ENCODE measurements around the gene ERC2. TPM values are rescaled to one million over a fixed set of nuclear protein-coding genes. Genes with fewer than 3 reads are reported as not detected.

The ERC2 gene
- total and polyA plus RNA-seq, 7 donors: 0.52 to 5.7 (median 1.2) TPM; not detected in 2

GRCh38 chr3:56297281-56297840, 170.9 kb downstream of the ERC2 start:
- no peaks in the 10 kb centered on the region for H3K36me3 ChIP-seq
- intact Hi-C loops (cut with DNase I): no loop called here
- WGBS, 2 donors: 70 to 82% methylated on average over 3 of the region's 3 CpGs
- H3K4me1 ChIP-seq: no peaks in the 10 kb centered on the region
- TF ChIP-seq EP300 (IDR thresholded peaks at IDR 0.05): no peak
- no peak for TF ChIP-seq POLR2AphosphoS5 (IDR thresholded peaks at IDR 0.05)
- no peak for TF ChIP-seq CTCF (IDR thresholded peaks at IDR 0.05)
- no peak for TF ChIP-seq POLR2A (IDR thresholded peaks at IDR 0.05)
- no peaks in the 10 kb centered on the region for H3K27me3 ChIP-seq
- no peak for DNase-seq
- no peak overlapping the region for H3K27ac ChIP-seq
- no peak overlapping the region for H3K4me3 ChIP-seq
- H3K9me3 ChIP-seq: no peaks in the 10 kb centered on the region

GRCh38 chr3:56296361-56296760, 171.9 kb downstream of the ERC2 start:
- Histone ChIP-seq H3K27me3 (no peaks in the 10 kb centered on the region), H3K27ac (no peak overlapping the region), H3K4me1 (no peaks in the 10 kb centered on the region), H3K4me3 (no peak overlapping the region), H3K36me3 (no peaks in the 10 kb centered on the region), H3K9me3 (no peaks in the 10 kb centered on the region)
- TF ChIP-seq EP300 (IDR thresholded peaks at IDR 0.05): no peak
- TF ChIP-seq POLR2A (IDR thresholded peaks at IDR 0.05): no peak
- no peak for TF ChIP-seq POLR2AphosphoS5 (IDR thresholded peaks at IDR 0.05)
- no peak for TF ChIP-seq CTCF (IDR thresholded peaks at IDR 0.05)
- WGBS, 2 donors: 79 to 81% methylated on average over 5 of the region's 5 CpGs
- DNase-seq: no peak
- intact Hi-C loops (cut with DNase I): no loop called here

- Histone ChIP-seq H3K27me3 (no peaks in the 10 kb centered on the region), H3K27ac (no peak overlapping the region), H3K4me1 (no peaks in the 10 kb centered on the region), H3K4me3 (no peak overlapping the region), H3K36me3 (no peaks in the 10 kb centered on the region), H3K9me3 (no peaks in the 10 kb centered on the region)
- WGBS, 2 donors: 47 to 59% methylated on average over 2 of the region's 2 CpGs
- DNase-seq: no peak
- intact Hi-C loops (cut with DNase I): no loop called here
- TF ChIP-seq CTCF (IDR thresholded peaks at IDR 0.05) (no peak), POLR2A (IDR thresholded peaks at IDR 0.05) (no peak)
Measured at GRCh38 chr3:56295161-56295560, 173.1 kb downstream of the ERC2 start.

- H3K36me3 ChIP-seq: no peaks in the 10 kb centered on the region
- DNase-seq: no peak
- H3K9me3 ChIP-seq: no peaks in the 10 kb centered on the region
- 43 to 64% methylated on average over 1 of the region's 1 CpG for WGBS, 2 donors
- H3K27me3 ChIP-seq: no peaks in the 10 kb centered on the region
- no peak overlapping the region for H3K4me3 ChIP-seq
- TF ChIP-seq CTCF (IDR thresholded peaks at IDR 0.05) (no peak), POLR2AphosphoS5 (IDR thresholded peaks at IDR 0.05) (no peak), POLR2A (IDR thresholded peaks at IDR 0.05) (no peak), EP300 (IDR thresholded peaks at IDR 0.05) (no peak)
- H3K4me1 ChIP-seq: no peaks in the 10 kb centered on the region
- intact Hi-C loops (cut with DNase I): no loop called here
- no peak overlapping the region for H3K27ac ChIP-seq
Measured at GRCh38 chr3:56294286-56294685, 174.0 kb downstream of the ERC2 start.

- Histone ChIP-seq H3K9me3 (no peaks in the 10 kb centered on the region), H3K36me3 (no peaks in the 10 kb centered on the region), H3K4me1 (no peaks in the 10 kb centered on the region), H3K27ac (no peak overlapping the region), H3K27me3 (no peaks in the 10 kb centered on the region), H3K4me3 (no peak overlapping the region)
- intact Hi-C loops (cut with DNase I): no loop called here
- TF ChIP-seq POLR2A (IDR thresholded peaks at IDR 0.05) (no peak), EP300 (IDR thresholded peaks at IDR 0.05) (no peak), POLR2AphosphoS5 (IDR thresholded peaks at IDR 0.05) (no peak), CTCF (IDR thresholded peaks at IDR 0.05) (no peak)
- 85 to 92% methylated on average over 3 of the region's 3 CpGs for WGBS, 2 donors
- no peak for DNase-seq
Measured at GRCh38 chr3:56291953-56292352, 176.3 kb downstream of the ERC2 start.
